ENCODE measurements around the gene TCEANC2. TPM values are rescaled to one million over a fixed set of nuclear protein-coding genes. Genes with fewer than 3 reads are reported as not detected.

TCEANC2 gene
- total RNA-seq, 3 donors from 2014 or later, result 4.6 to 6.8 (median 5.4) TPM

GRCh38 chr1:54122135-54122751 is 68.8 kb downstream of the TCEANC2 start:
- no peak for DNase-seq
- peaks cover 8% of the 10 kb centered on the region for H3K4me1 Mint-ChIP-seq (ENCODE audit: low read depth)
- ATAC-seq, result no peak
- no peaks in the 10 kb centered on the region for H3K36me3 Mint-ChIP-seq (ENCODE audit: insufficient read depth)
- peak overlapping the region; percentile 26 for H3K4me3 Mint-ChIP-seq
- no peaks in the 10 kb centered on the region for H3K9me3 Mint-ChIP-seq
- H3K27me3 Mint-ChIP-seq (ENCODE audit: low read depth), result peaks cover 7% of the 10 kb centered on the region

DNA sequence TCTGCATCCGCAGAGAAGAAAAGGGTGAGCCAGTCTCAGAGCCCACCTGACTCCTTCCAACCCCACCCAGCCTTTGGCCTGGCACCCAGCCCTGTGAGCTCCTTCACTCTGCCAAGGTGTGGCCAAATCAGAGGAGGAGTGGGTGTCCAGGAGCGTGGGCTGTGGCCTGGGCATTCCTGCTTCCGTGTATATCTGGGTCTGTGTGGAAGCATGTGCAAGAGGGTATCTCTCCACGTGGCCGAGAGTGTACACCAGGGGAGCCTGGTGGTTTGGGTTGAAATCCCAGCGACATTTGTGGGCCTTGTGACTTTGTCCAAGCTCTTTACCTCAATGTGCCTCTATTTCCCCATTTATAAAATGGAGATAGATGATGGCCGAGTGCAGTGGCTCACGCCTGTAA is 69.6 kb downstream of the TCEANC2 start:
- Mint-ChIP-seq H3K4me3 (no peak overlapping the region), H3K36me3 (ENCODE audit: insufficient read depth) (no peaks in the 10 kb centered on the region), H3K9me3 (no peaks in the 10 kb centered on the region), H3K4me1 (ENCODE audit: low read depth) (peaks cover 8% of the 10 kb centered on the region), H3K27me3 (ENCODE audit: low read depth) (peaks cover 7% of the 10 kb centered on the region)
- no peak for DNase-seq
- no peak for ATAC-seq

DNA sequence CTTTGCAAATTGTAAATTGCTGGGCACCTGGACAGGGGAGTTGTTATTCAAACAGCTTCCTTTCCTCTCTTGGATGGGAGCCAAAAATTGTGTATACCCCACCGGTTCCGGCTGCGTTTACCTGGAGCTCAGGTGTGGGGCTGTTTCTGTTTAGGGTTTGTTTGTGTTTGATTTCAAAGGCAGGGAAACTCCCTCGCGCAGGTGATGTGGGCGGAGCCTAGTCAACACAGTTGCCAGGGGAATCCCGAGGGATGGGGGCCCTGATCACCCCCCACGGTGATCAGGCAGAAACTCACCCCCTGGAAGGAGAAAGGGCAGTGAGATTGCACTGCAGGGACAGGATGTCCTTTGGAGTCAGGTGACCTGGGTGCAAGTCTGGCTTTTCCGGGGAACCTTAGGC is 71.1 kb downstream of the TCEANC2 start:
- peaks cover 7% of the 10 kb centered on the region for H3K27me3 Mint-ChIP-seq (ENCODE audit: low read depth)
- H3K36me3 Mint-ChIP-seq (ENCODE audit: insufficient read depth), result no peaks in the 10 kb centered on the region
- no peak overlapping the region for H3K4me3 Mint-ChIP-seq
- DNase-seq (no peak), ATAC-seq (no peak)
- no peaks in the 10 kb centered on the region for H3K9me3 Mint-ChIP-seq
- peaks cover 8% of the 10 kb centered on the region for H3K4me1 Mint-ChIP-seq (ENCODE audit: low read depth)

DNA sequence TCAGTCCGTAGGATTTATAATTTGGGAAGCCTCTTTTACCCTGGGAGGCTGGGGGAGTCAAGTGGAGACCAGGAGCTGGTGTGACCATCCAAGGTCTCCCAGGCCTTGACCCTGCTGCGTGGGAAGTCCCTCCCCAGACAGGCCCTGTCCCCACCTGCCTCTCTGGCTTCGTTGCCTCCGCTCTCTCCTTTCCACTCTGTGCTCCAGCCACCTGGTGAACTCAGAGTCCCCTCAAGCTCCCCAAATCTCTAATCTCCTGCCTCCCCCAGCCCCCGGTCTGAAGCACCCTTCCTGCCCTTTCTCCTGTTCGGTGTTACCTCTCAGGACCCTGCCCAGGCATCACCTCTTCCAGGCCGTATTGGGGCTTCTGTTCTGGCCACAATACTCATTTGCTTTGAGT is 71.5 kb downstream of the TCEANC2 start:
- DNase-seq (no peak), ATAC-seq (no peak)
- no peaks in the 10 kb centered on the region for H3K36me3 Mint-ChIP-seq (ENCODE audit: insufficient read depth)
- H3K27me3 Mint-ChIP-seq (ENCODE audit: low read depth), result peaks cover 7% of the 10 kb centered on the region
- peaks cover 8% of the 10 kb centered on the region for H3K4me1 Mint-ChIP-seq (ENCODE audit: low read depth)
- no peak overlapping the region for H3K4me3 Mint-ChIP-seq
- H3K9me3 Mint-ChIP-seq, result no peaks in the 10 kb centered on the region

- no peak for DNase-seq
- peaks cover 8% of the 10 kb centered on the region for H3K4me1 Mint-ChIP-seq (ENCODE audit: low read depth)
- H3K4me3 Mint-ChIP-seq, result no peak overlapping the region
- no peak for ATAC-seq
- no peaks in the 10 kb centered on the region for H3K9me3 Mint-ChIP-seq
- no peaks in the 10 kb centered on the region for H3K36me3 Mint-ChIP-seq (ENCODE audit: insufficient read depth)
- peaks cover 7% of the 10 kb centered on the region for H3K27me3 Mint-ChIP-seq (ENCODE audit: low read depth)
Observed at GRCh38 chr1:54125386-54126070, 72.1 kb downstream of the TCEANC2 start.

GRCh38 chr1:54126271-54126815 is 72.9 kb downstream of the TCEANC2 start:
- H3K9me3 Mint-ChIP-seq, result no peaks in the 10 kb centered on the region
- ATAC-seq (no peak), DNase-seq (no peak)
- H3K27me3 Mint-ChIP-seq (ENCODE audit: low read depth), result peaks cover 6% of the 10 kb centered on the region
- H3K4me3 Mint-ChIP-seq, result no peak overlapping the region
- peaks cover 8% of the 10 kb centered on the region for H3K4me1 Mint-ChIP-seq (ENCODE audit: low read depth)
- H3K36me3 Mint-ChIP-seq (ENCODE audit: insufficient read depth), result no peaks in the 10 kb centered on the region

GRCh38 chr1:54127594-54128300 is 74.3 kb downstream of the TCEANC2 start:
- Mint-ChIP-seq H3K27me3 (ENCODE audit: low read depth) (no peaks in the 10 kb centered on the region), H3K36me3 (ENCODE audit: insufficient read depth) (no peaks in the 10 kb centered on the region), H3K4me1 (ENCODE audit: low read depth) (peaks cover 2% of the 10 kb centered on the region), H3K4me3 (no peak overlapping the region), H3K9me3 (no peaks in the 10 kb centered on the region)
- ATAC-seq (no peak), DNase-seq (no peak)

DNA sequence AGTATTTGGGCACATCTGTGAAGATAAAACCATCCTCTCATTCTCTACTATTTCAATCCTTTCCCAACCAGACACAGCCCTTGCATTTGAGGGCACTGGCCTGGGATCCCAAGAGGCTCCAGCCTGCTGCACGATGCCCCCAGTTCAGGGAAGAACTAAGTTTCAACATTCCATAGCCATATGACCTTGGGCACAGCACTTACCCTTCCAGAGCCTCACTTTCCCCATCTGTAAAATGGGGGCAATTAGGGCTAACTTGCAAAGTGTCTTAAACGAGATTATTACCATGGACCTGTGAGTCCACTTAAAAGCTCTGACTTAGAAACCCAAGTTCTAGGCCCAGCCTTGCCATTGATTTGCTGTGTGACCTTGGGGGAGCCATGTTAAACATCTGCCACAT is 76.5 kb downstream of the TCEANC2 start:
- no peaks in the 10 kb centered on the region for H3K27me3 Mint-ChIP-seq (ENCODE audit: low read depth)
- no peaks in the 10 kb centered on the region for H3K36me3 Mint-ChIP-seq (ENCODE audit: insufficient read depth)
- no peaks in the 10 kb centered on the region for H3K9me3 Mint-ChIP-seq
- no peak for ATAC-seq
- H3K4me3 Mint-ChIP-seq, result no peak overlapping the region
- no peak for DNase-seq
- no peaks in the 10 kb centered on the region for H3K4me1 Mint-ChIP-seq (ENCODE audit: low read depth)

DNA sequence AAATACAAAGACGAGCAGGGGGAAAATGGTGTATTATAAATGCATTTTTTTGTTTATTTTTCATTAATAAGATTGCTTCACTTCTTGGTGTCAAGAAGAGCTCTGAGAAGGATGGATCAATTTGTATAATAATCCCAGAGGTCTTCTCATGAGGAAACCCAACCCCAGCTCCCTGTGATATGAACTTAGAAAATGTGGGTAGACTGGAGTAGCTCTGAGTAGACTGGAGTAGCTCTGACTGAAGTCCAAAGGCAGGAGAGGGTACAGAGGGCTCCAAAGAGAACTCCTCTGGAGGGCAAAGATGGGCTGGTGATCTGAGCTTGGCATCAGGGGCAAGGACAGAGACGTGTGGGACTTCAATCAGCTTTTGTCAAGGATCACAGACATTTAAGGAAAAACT is 78.0 kb downstream of the TCEANC2 start:
- no peak for DNase-seq
- H3K36me3 Mint-ChIP-seq (ENCODE audit: insufficient read depth), result no peaks in the 10 kb centered on the region
- H3K4me3 Mint-ChIP-seq, result no peak overlapping the region
- H3K27me3 Mint-ChIP-seq (ENCODE audit: low read depth), result no peaks in the 10 kb centered on the region
- H3K9me3 Mint-ChIP-seq, result no peaks in the 10 kb centered on the region
- no peak for ATAC-seq
- H3K4me1 Mint-ChIP-seq (ENCODE audit: low read depth), result no peaks in the 10 kb centered on the region

GRCh38 chr1:54132495-54132894 is 79.1 kb downstream of the TCEANC2 start:
- no peak for DNase-seq

DNA sequence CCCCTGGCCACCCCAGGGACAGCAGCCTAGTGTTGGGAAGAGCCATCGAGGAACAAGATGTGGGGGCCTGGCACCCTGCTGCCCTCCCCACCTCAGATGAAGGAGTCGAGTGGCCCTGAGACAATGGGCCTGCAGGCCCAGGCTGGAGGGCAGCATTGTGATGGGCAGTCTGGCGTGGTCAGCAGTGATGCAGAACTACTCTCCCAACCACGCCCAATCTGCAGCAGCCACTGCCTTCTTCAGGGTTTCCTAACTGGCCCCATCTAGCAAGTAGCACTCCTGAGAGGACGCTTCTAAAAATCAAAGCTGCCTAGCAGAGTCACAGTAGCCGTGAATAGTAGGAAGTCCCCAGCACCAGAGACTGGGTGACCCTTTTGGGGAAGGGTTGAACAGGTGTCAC is 80.9 kb downstream of the TCEANC2 start:
- H3K9me3 Mint-ChIP-seq, result no peaks in the 10 kb centered on the region
- no peaks in the 10 kb centered on the region for H3K36me3 Mint-ChIP-seq (ENCODE audit: insufficient read depth)
- H3K4me1 Mint-ChIP-seq (ENCODE audit: low read depth), result no peaks in the 10 kb centered on the region

More at GRCh38 chr1:54132495-54132894, 79.1 kb downstream of the TCEANC2 start:
- Mint-ChIP-seq H3K36me3 (ENCODE audit: insufficient read depth) (no peaks in the 10 kb centered on the region), H3K27me3 (ENCODE audit: low read depth) (no peaks in the 10 kb centered on the region), H3K4me3 (no peak overlapping the region), H3K9me3 (no peaks in the 10 kb centered on the region), H3K4me1 (ENCODE audit: low read depth) (no peaks in the 10 kb centered on the region)
- ATAC-seq, result no peak

DNA sequence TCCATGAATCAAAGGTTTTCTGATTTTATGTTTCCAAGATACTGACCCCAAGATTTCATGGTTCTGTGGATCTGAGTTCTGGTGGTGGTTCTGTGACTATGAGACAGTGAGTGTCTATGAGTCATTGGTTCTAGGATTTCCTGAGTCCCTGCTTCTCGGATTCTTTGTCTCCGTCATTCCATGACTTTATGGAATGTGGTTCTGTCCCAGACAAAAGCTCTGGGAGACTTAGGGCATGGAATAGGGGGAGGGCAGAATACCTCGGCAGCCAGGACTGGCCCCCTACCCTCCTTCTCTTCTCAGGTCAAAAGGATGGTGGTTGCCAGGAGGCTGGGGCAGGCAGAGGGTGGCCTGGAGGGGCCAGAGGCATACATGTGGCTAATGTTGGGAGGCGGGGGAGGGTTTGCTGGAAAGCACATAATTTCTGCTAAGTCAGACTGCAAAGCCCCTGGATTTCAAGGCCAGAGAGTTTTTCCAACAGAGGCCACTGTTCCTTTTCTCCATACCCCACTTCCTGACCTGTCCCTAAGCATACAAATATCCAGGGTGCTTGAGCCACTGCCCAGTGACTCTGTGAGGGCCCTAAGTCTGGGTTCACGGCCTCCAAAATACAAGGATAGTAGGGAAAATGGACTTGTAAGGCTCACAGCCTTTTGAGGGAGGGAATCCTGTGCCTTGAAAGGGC is 82.2 kb downstream of the TCEANC2 start:
- Mint-ChIP-seq H3K36me3 (ENCODE audit: insufficient read depth) (no peaks in the 10 kb centered on the region), H3K4me3 (no peak overlapping the region), H3K4me1 (ENCODE audit: low read depth) (no peaks in the 10 kb centered on the region), H3K27me3 (ENCODE audit: low read depth) (no peaks in the 10 kb centered on the region), H3K9me3 (no peaks in the 10 kb centered on the region)
- no peak for DNase-seq
- no peak for ATAC-seq

More for the DNA sequence above, 80.9 kb downstream of the TCEANC2 start:
- ATAC-seq (no peak), DNase-seq (no peak)
- H3K4me3 Mint-ChIP-seq, result no peak overlapping the region
- H3K27me3 Mint-ChIP-seq (ENCODE audit: low read depth), result no peaks in the 10 kb centered on the region

DNA sequence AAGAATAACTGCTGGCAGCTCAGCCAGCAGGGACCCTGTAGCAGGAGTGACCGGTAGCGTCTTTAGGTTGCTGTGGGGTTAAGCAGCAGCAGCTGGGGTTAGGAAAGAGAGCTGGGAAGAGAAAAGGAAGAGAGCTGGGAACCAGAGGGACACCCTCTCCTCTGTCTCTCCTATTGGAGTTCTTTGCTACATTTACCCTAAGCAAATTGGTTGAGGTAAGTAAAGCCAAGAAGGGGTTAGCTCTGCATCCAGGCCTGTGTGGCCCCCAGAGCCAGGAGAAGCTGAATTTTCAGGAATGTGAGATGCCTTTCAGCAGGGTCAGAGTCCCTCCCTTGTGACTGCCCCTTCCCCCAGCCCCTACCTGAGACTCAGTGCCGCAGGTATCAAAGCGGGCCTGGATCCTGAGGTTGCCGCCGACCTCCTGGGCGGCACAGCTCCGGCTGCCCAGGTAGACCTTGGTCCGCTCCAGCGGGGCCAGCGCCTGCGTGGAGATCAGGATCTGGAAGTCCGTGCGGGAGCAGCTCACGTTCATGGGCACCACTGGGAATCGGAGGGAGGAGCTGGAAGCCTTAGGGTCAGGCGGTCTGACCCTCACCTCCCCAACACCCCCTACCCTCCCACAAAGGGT is 83.0 kb downstream of the TCEANC2 start:
- no peaks in the 10 kb centered on the region for H3K27me3 Mint-ChIP-seq (ENCODE audit: low read depth)
- no peak overlapping the region for H3K4me3 Mint-ChIP-seq
- H3K9me3 Mint-ChIP-seq, result no peaks in the 10 kb centered on the region
- no peak for DNase-seq
- no peaks in the 10 kb centered on the region for H3K4me1 Mint-ChIP-seq (ENCODE audit: low read depth)
- no peaks in the 10 kb centered on the region for H3K36me3 Mint-ChIP-seq (ENCODE audit: insufficient read depth)
- no peak for ATAC-seq

- ATAC-seq (no peak), DNase-seq (no peak)
- H3K4me1 Mint-ChIP-seq (ENCODE audit: low read depth), result no peaks in the 10 kb centered on the region
- no peaks in the 10 kb centered on the region for H3K9me3 Mint-ChIP-seq
- H3K27me3 Mint-ChIP-seq (ENCODE audit: low read depth), result no peaks in the 10 kb centered on the region
- no peak overlapping the region for H3K4me3 Mint-ChIP-seq
- no peaks in the 10 kb centered on the region for H3K36me3 Mint-ChIP-seq (ENCODE audit: insufficient read depth)
Observed at GRCh38 chr1:54136963-54137533, 83.6 kb downstream of the TCEANC2 start.
